K562 (cell line): ENCODE results near the gene LINGO3. TPM values are rescaled to one million over a fixed set of nuclear protein-coding genes. Genes with fewer than 3 reads are reported as not detected.

ENCODE experiments used
- BRD9 ChIP-seq: fragments of 450-650 bp; IDR thresholded peaks from 2 replicates; pipeline ENCODE4 v1.6.1; 2018; ENCODE audit warnings: low read depth; ENCODE audit not compliant: partially characterized antibody
- CHCHD3 ChIP-seq: fragments of 250-450 bp; sonication (Bioruptor Pico); IDR thresholded peaks from 2 replicates; pipeline ENCODE4 v2.1.2; 2022; ENCODE audit warnings: mild to moderate bottlenecking
- FOXK1 ChIP-seq: sonication (generic); formaldehyde crosslinking; IDR thresholded peaks from 2 replicates; pipeline ENCODE4 v1.8.0; 2022; ENCODE audit warnings: missing genetic modification reagents, mild to moderate bottlenecking, borderline replicate concordance
- KAT7 ChIP-seq: sonication (generic); formaldehyde crosslinking; IDR thresholded peaks from 2 replicates; pipeline ENCODE4 v1.8.0; 2022; ENCODE audit warnings: missing genetic modification reagents, mild to moderate bottlenecking, borderline replicate concordance
- MAFF ChIP-seq: IDR thresholded peaks from 2 replicates; pipeline ENCODE4 v1.6.1; 2012; ENCODE audit warnings: low read length, improper control_type of control experiment
- MEF2A ChIP-seq: IDR thresholded peaks from 2 replicates; pipeline ENCODE4 v1.6.1; 2011; ENCODE audit warnings: low read depth, mild to moderate bottlenecking, low read length, moderate library complexity; ENCODE audit not compliant: control insufficient read depth
- NONO ChIP-seq, 2 experiments: fragments of 200-400 bp in 1 of 2; fragments of 450-650 bp in 1 of 2; formaldehyde crosslinking in 1 of 2; IDR thresholded peaks; 2 replicates each; pipeline ENCODE4 v1.6.1; 2017; ENCODE audit warnings: low read depth in 2 of 2, mild to moderate bottlenecking in 2 of 2, moderate library complexity in 2 of 2, low read length in 1 of 2
- NR1H2 ChIP-seq: sonication (generic); formaldehyde crosslinking; IDR thresholded peaks from 2 replicates; pipeline ENCODE4 v1.4.0; 2020; ENCODE audit warnings: mild to moderate bottlenecking, missing genetic modification reagents
- PHTF2 ChIP-seq: fragments of 250-450 bp; sonication (Bioruptor Pico); IDR thresholded peaks from 2 replicates; pipeline ENCODE4 v1.5.0; 2021; ENCODE audit warnings: mild to moderate bottlenecking
- SP2 ChIP-seq: IDR thresholded peaks from 2 replicates; pipeline ENCODE4 v1.6.1; 2011; ENCODE audit warnings: mild to moderate bottlenecking, low read depth, low read length, moderate library complexity; ENCODE audit not compliant: poor library complexity, severe bottlenecking; ENCODE audit errors: extremely low read depth
- SRSF9 ChIP-seq: fragments of 200-400 bp; formaldehyde crosslinking; IDR thresholded peaks from 2 replicates; pipeline ENCODE4 v1.6.1; 2017; ENCODE audit warnings: low read depth, low read length, borderline replicate concordance
- TAF1 ChIP-seq: IDR thresholded peaks from 2 replicates; pipeline ENCODE4 v1.6.1; 2011; ENCODE audit warnings: mild to moderate bottlenecking, low read length, moderate library complexity; ENCODE audit not compliant: insufficient read depth, control insufficient read depth, severe bottlenecking; ENCODE audit errors: extremely low read depth
- TEAD1 ChIP-seq, 2 experiments: fragments of 450-650 bp in 1 of 2; sonication (generic) in 1 of 2; formaldehyde crosslinking; IDR thresholded peaks; 2 replicates each; pipeline versions ENCODE4 v1.4.0 to v1.8.0; 2020 to 2022; ENCODE audit warnings: mild to moderate bottlenecking in 2 of 2, missing genetic modification reagents in 1 of 2
- ZNF175 ChIP-seq: fragments of 200-800 bp; sonication (Bioruptor generic); IDR thresholded peaks from 2 replicates; pipeline ENCODE4 v1.6.1; 2016; ENCODE audit warnings: low read depth, mild to moderate bottlenecking, missing genetic modification characterization, missing compliant biosample characterization
- ZNF217 ChIP-seq: sonication (generic); formaldehyde crosslinking; IDR thresholded peaks from 2 replicates; pipeline ENCODE4 v1.8.0; 2022; ENCODE audit warnings: mild to moderate bottlenecking, missing genetic modification reagents
- ZNF316 ChIP-seq: fragments of 450-650 bp; IDR thresholded peaks from 2 replicates; pipeline ENCODE4 v1.6.1; 2016
- ZNF583 ChIP-seq: fragments of 250-450 bp; sonication (Bioruptor Pico); IDR thresholded peaks from 2 replicates; pipeline ENCODE4 v1.4.0; 2020
- ZNF77 ChIP-seq: fragments of 250-450 bp; sonication (Bioruptor Pico); IDR thresholded peaks from 2 replicates; pipeline ENCODE4 v1.5.0; 2020
- ZNF79 ChIP-seq: fragments of 250-450 bp; sonication (Bioruptor Pico); IDR thresholded peaks from 2 replicates; pipeline ENCODE4 v1.4.0; 2020; ENCODE audit warnings: low read depth, mild to moderate bottlenecking, moderate library complexity
- polyA plus RNA-seq, 8 experiments: library from polyadenylated mRNA; depleted of rRNA in 4 of 8; stranded (reverse) in 5 of 8; unstranded in 3 of 8; fragments of >200 nt; fragmentation: Nextera tagmentation in 2 of 8; fragmentation: Illumina TruSeq in 1 of 8; extraction: Ambion mirVana in 2 of 8; extraction: Trizol in 1 of 8; gene quantifications; 2 replicates each; pipeline versions ENCODE4 v1.2.1 to v1.2.3, GENCODE V29; 2011 to 2014; ENCODE audit warnings: inconsistent platforms in 1 of 8, missing spikeins in 1 of 8
- total RNA-seq, 7 experiments: library from RNA; depleted of rRNA in 6 of 7; stranded (reverse); fragments of >200 nt in 6 of 7; fragmentation: Illumina TruSeq in 2 of 7; extraction: Trizol in 2 of 7; gene quantifications; 2 replicates each; pipeline versions ENCODE4 v1.2.1 to v1.2.3, GENCODE V29; 2011 to 2021; ENCODE audit warnings: low replicate concordance in 1 of 7
- TF ChIP-seq, protein P1 (sequence below): fragments of 250-450 bp; sonication (Bioruptor Pico); IDR thresholded peaks from 2 replicates; pipeline ENCODE4 v1.4.0; 2020; ENCODE audit warnings: mild to moderate bottlenecking, moderate library complexity
- TF ChIP-seq, protein P2 (sequence below), 2 experiments: fragments of 450-650 bp in 1 of 2; IDR thresholded peaks; 2 replicates each; pipeline ENCODE4 v1.6.1; 2011 to 2017; ENCODE audit warnings: low read depth in 2 of 2, antibody characterized with exemption in 1 of 2, borderline replicate concordance in 1 of 2, low read length in 1 of 2, mild to moderate bottlenecking in 1 of 2, mixed read lengths in 1 of 2; ENCODE audit not compliant: control insufficient read depth in 1 of 2
- TF ChIP-seq, protein P3 (sequence below): fragments of 250-450 bp; sonication (Bioruptor Pico); IDR thresholded peaks from 2 replicates; pipeline ENCODE4 v1.5.0; 2021

LINGO3 gene
- total and polyA plus RNA-seq, 9 of the 15 experiments (the other 6 are each of a cell fraction or from before 2014, with no cell fraction given) = 0.03 to 0.05 (median 0.03) TPM; not detected in 6

DNA sequence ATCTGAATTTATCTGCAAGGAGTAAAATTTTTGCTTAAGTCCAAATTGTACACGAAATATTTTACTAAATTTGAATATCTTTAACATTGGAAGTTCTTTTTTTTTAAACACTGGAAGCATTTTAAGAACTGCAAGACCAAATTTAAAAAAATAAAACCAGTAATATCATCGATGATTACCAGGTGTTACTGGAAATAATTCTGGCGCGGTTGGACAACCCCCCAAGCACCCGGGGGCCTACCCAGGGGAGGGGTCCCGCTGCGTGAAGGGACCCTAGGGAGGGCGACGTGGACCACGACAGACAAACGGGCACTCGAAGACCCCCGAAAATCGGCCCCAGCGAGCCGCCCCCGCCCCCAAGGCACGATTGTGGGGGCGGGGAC lies 39.1 kb downstream of the LINGO3 start (continued):
- no peak for TF ChIP-seq FOXK1 (CRISPR knock-in tag)
- TF ChIP-seq NONO (IDR thresholded peaks at IDR 0.05; ENCODE audit: low read depth in 2 of 2, low read length in 1 of 2) = no peak
- TF ChIP-seq, protein P1, sequence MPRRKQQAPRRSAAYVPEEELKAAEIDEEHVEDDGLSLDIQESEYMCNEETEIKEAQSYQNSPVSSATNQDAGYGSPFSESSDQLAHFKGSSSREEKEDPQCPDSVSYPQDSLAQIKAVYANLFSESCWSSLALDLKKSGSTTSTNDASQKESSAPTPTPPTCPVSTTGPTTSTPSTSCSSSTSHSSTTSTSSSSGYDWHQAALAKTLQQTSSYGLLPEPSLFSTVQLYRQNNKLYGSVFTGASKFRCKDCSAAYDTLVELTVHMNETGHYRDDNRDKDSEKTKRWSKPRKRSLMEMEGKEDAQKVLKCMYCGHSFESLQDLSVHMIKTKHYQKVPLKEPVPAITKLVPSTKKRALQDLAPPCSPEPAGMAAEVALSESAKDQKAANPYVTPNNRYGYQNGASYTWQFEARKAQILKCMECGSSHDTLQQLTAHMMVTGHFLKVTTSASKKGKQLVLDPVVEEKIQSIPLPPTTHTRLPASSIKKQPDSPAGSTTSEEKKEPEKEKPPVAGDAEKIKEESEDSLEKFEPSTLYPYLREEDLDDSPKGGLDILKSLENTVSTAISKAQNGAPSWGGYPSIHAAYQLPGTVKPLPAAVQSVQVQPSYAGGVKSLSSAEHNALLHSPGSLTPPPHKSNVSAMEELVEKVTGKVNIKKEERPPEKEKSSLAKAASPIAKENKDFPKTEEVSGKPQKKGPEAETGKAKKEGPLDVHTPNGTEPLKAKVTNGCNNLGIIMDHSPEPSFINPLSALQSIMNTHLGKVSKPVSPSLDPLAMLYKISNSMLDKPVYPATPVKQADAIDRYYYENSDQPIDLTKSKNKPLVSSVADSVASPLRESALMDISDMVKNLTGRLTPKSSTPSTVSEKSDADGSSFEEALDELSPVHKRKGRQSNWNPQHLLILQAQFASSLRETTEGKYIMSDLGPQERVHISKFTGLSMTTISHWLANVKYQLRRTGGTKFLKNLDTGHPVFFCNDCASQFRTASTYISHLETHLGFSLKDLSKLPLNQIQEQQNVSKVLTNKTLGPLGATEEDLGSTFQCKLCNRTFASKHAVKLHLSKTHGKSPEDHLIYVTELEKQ = no peak; the same call in 1 of the 2 replicates
- TF ChIP-seq PHTF2 (CRISPR knock-in tag) = no peak
- no peak; the same call in 1 of the 2 replicates for TF ChIP-seq ZNF79 (CRISPR knock-in tag)
- no peak for TF ChIP-seq TEAD1 (CRISPR knock-in tag; IDR thresholded peaks at IDR 0.05)
- no peak for TF ChIP-seq MEF2A
- TF ChIP-seq ZNF583 (CRISPR knock-in tag) = no peak
- TF ChIP-seq MAFF = no peak
- no peak for TF ChIP-seq KAT7 (CRISPR knock-in tag)
- TF ChIP-seq, protein P2, sequence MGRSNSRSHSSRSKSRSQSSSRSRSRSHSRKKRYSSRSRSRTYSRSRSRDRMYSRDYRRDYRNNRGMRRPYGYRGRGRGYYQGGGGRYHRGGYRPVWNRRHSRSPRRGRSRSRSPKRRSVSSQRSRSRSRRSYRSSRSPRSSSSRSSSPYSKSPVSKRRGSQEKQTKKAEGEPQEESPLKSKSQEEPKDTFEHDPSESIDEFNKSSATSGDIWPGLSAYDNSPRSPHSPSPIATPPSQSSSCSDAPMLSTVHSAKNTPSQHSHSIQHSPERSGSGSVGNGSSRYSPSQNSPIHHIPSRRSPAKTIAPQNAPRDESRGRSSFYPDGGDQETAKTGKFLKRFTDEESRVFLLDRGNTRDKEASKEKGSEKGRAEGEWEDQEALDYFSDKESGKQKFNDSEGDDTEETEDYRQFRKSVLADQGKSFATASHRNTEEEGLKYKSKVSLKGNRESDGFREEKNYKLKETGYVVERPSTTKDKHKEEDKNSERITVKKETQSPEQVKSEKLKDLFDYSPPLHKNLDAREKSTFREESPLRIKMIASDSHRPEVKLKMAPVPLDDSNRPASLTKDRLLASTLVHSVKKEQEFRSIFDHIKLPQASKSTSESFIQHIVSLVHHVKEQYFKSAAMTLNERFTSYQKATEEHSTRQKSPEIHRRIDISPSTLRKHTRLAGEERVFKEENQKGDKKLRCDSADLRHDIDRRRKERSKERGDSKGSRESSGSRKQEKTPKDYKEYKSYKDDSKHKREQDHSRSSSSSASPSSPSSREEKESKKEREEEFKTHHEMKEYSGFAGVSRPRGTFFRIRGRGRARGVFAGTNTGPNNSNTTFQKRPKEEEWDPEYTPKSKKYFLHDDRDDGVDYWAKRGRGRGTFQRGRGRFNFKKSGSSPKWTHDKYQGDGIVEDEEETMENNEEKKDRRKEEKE (IDR thresholded peaks at IDR 0.05; ENCODE audit: borderline replicate concordance in 1 of 2, control insufficient read depth in 1 of 2, low read depth in 2 of 2, low read length in 1 of 2) = no peak
- TF ChIP-seq ZNF217 (CRISPR knock-in tag) = no peak
- TF ChIP-seq CHCHD3 (CRISPR knock-in tag) = no peak
- TF ChIP-seq, protein P3, sequence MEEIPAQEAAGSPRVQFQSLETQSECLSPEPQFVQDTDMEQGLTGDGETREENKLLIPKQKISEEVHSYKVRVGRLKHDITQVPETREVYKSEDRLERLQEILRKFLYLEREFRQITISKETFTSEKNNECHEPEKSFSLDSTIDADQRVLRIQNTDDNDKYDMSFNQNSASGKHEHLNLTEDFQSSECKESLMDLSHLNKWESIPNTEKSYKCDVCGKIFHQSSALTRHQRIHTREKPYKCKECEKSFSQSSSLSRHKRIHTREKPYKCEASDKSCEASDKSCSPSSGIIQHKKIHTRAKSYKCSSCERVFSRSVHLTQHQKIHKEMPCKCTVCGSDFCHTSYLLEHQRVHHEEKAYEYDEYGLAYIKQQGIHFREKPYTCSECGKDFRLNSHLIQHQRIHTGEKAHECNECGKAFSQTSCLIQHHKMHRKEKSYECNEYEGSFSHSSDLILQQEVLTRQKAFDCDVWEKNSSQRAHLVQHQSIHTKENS = no peak
- no peak for TF ChIP-seq TAF1
- TF ChIP-seq SP2 = no peak
- TF ChIP-seq SRSF9 = no peak
- TF ChIP-seq NR1H2 (CRISPR knock-in tag) = no peak
- no peak for TF ChIP-seq ZNF316
- no peak for TF ChIP-seq ZNF77 (CRISPR knock-in tag)
- no peak; the same call in 1 of the 2 replicates for TF ChIP-seq ZNF175
- TF ChIP-seq BRD9 = no peak
